CD4-positive, alpha-beta T cell treated with Interleukin-4 for 4 hours (primary cell): Measurements from ENCODE around the gene SULT4A1.
"Not testable (repeated sequence)": the region's sequence is repeated elsewhere in the genome, so short reads cannot be mapped to it uniquely, and the experiment has no call there.

Experiments used
- DNase-seq: peaks from one replicate; pipeline ENCODE4 v3.0.0-alpha.2; 2020

Gene SULT4A1

GRCh38 chr22:43885786-43886185 is 23.5 kb upstream of the SULT4A1 start:
- no peak for DNase-seq

- DNase-seq: no peak
Observed at GRCh38 chr22:43885319-43885671, 23.0 kb upstream of the SULT4A1 start.

GRCh38 chr22:43884600-43885318 is 22.4 kb upstream of the SULT4A1 start:
- peak; percentile 20 for DNase-seq

- DNase-seq: no peak
Observed at GRCh38 chr22:43883719-43884415, 21.6 kb upstream of the SULT4A1 start.

- DNase-seq: peak; percentile 35
Observed at GRCh38 chr22:43883012-43883661, 20.8 kb upstream of the SULT4A1 start.

GRCh38 chr22:43882122-43882767 is 19.9 kb upstream of the SULT4A1 start:
- no peak for DNase-seq

GRCh38 chr22:43881091-43882061 is 19.1 kb upstream of the SULT4A1 start:
- DNase-seq: no peak

- DNase-seq: no peak
Observed at GRCh38 chr22:43880541-43880991, 18.3 kb upstream of the SULT4A1 start.

- DNase-seq: no peak
Observed at GRCh38 chr22:43879901-43880540, 17.7 kb upstream of the SULT4A1 start.

- no peak for DNase-seq
Observed at GRCh38 chr22:43878831-43879550, 16.7 kb upstream of the SULT4A1 start.

- DNase-seq: no peak
Observed at GRCh38 chr22:43878079-43878795, 15.9 kb upstream of the SULT4A1 start.

GRCh38 chr22:43876866-43877509 is 14.7 kb upstream of the SULT4A1 start:
- DNase-seq: no peak

GRCh38 chr22:43869799-43870198 is 7.5 kb upstream of the SULT4A1 start:
- DNase-seq: no peak

GRCh38 chr22:43869001-43869400 is 6.7 kb upstream of the SULT4A1 start:
- DNase-seq: not testable (repeated sequence)

GRCh38 chr22:43867839-43868635 is 5.7 kb upstream of the SULT4A1 start:
- DNase-seq: peak; percentile 10

GRCh38 chr22:43862882-43863202 is 529 bp upstream of the SULT4A1 start:
- DNase-seq: no peak

GRCh38 chr22:43861529-43861928 is 784 bp downstream of the SULT4A1 start:
- no peak for DNase-seq

GRCh38 chr22:43860831-43861230 is 1.5 kb downstream of the SULT4A1 start:
- no peak for DNase-seq

GRCh38 chr22:43860126-43860525 is 2.2 kb downstream of the SULT4A1 start:
- DNase-seq: no peak
